Measurements from ENCODE around the gene KAT2B. TPM values are rescaled to one million over a fixed set of nuclear protein-coding genes. Genes with fewer than 3 reads are reported as not detected.
A peak's percentile ranks its signal among the peaks of the same experiment; 100 is the strongest.

The KAT2B gene
- total and polyA plus RNA-seq, 2 of the 8 experiments (the other 6 are each of a cell fraction or from before 2014, with no cell fraction given) = 0.24 to 0.91 TPM

GRCh38 chr3:20197775-20198174 is 157.5 kb downstream of the KAT2B start:
- Histone ChIP-seq H3K9me3 (ENCODE audit: insufficient read depth in 2 of 2, low read depth in 1 of 2, low read length in 1 of 2) (no peaks in the 10 kb centered on the region), H3K79me2 (ENCODE audit: control insufficient read depth in 1 of 2, insufficient read depth in 2 of 2, low read length in 2 of 2) (no peaks in the 10 kb centered on the region), H3K4ac (replicated peaks; ENCODE audit: insufficient read length, low read depth, low read length) (no peak overlapping the region), H2AFZ (ENCODE audit: low read length) (no peak overlapping the region), H3K4me3 (ENCODE audit: extremely low read depth in 1 of 4, insufficient read depth in 2 of 4, low read depth in 3 of 4, low read length in 4 of 4) (no peak overlapping the region), H4K20me1 (replicated peaks in 1 of 2; ENCODE audit: control insufficient read depth in 1 of 2, insufficient read depth in 2 of 2, low read length in 2 of 2) (no peaks in the 10 kb centered on the region), H3K27ac (ENCODE audit: low read depth, low read length) (no peak overlapping the region), H3K27me3 (replicated peaks in 1 of 4; ENCODE audit: control insufficient read depth in 3 of 4, extremely low read depth in 1 of 4, insufficient read depth in 3 of 4, low read length in 3 of 4) (no peaks in the 10 kb centered on the region), H3K56ac (replicated peaks; ENCODE audit: insufficient read length, low read depth, low read length) (no peak overlapping the region), H4K8ac (ENCODE audit: extremely low read depth, insufficient read depth, low read length) (no peak overlapping the region), H2BK20ac (ENCODE audit: low read length) (0 out of 2 replicates have a peak overlapping the region, but pooled peaks have one; percentile 67), H3K14ac (ENCODE audit: insufficient read length) (no peak overlapping the region), H2BK5ac (ENCODE audit: low read depth, low read length) (no peak overlapping the region), H3K4me2 (ENCODE audit: insufficient read depth in 1 of 2, low read depth in 2 of 2, low read length in 2 of 2) (no peak overlapping the region), H3K4me1 (replicated peaks in 1 of 4; ENCODE audit: control insufficient read depth in 3 of 4, insufficient read depth in 4 of 4, low read length in 3 of 4) (no peaks in the 10 kb centered on the region), H2AK5ac (ENCODE audit: low read depth, low read length) (no peak overlapping the region), H3K36me3 (ENCODE audit: control insufficient read depth in 2 of 4, insufficient read depth in 4 of 4, low read length in 3 of 4) (no peaks in the 10 kb centered on the region), H3K23ac (ENCODE audit: insufficient read length) (no peak overlapping the region), H4K91ac (replicated peaks; ENCODE audit: insufficient read length, low read length) (no peak overlapping the region), H2BK120ac (replicated peaks; ENCODE audit: low read depth, low read length) (no peak overlapping the region), H3K9ac (replicated peaks in 1 of 4; ENCODE audit: extremely low read depth in 1 of 4, low read depth in 3 of 4, low read length in 3 of 4) (no peak overlapping the region), H2BK15ac (ENCODE audit: low read length) (no peak overlapping the region), H4K5ac (ENCODE audit: insufficient read length, low read depth, low read length) (no peak overlapping the region), H3K79me1 (ENCODE audit: low read depth, low read length) (no peaks in the 10 kb centered on the region), H2BK12ac (ENCODE audit: low read depth, low read length) (no peak overlapping the region), H3K18ac (ENCODE audit: extremely low read depth, low read length) (no peak overlapping the region), H3K23me2 (ENCODE audit: low read depth, low read length) (no peaks in the 10 kb centered on the region)
- TF ChIP-seq KDM1A (IDR thresholded peaks at IDR 0.05; ENCODE audit: borderline replicate concordance, low read length) = no peak
- no peak for TF ChIP-seq BACH1 (IDR thresholded peaks at IDR 0.05; ENCODE audit: low read length)
- no peak for TF ChIP-seq CTBP2 (IDR thresholded peaks at IDR 0.05; ENCODE audit: borderline replicate concordance, insufficient read depth, insufficient read length, low read length)
- TF ChIP-seq ZNF274 (IDR thresholded peaks at IDR 0.05; ENCODE audit: borderline replicate concordance, extremely low read depth, low read length) = no peak
- no peak for TF ChIP-seq PHF8 (conservative IDR thresholded peaks at IDR 0.05; ENCODE audit: low read depth, low read length)
- TF ChIP-seq BRCA1 (IDR thresholded peaks at IDR 0.05; ENCODE audit: low read depth, low read length) = no peak
- no peak for TF ChIP-seq KDM5A (IDR thresholded peaks at IDR 0.05; ENCODE audit: low read length)
- no peak for TF ChIP-seq RAD21 (IDR thresholded peaks at IDR 0.05 in 1 of 2, conservative IDR thresholded peaks at IDR 0.05 in 1 of 2; ENCODE audit: low read depth in 2 of 2, low read length in 2 of 2)
- TF ChIP-seq, protein P1, sequence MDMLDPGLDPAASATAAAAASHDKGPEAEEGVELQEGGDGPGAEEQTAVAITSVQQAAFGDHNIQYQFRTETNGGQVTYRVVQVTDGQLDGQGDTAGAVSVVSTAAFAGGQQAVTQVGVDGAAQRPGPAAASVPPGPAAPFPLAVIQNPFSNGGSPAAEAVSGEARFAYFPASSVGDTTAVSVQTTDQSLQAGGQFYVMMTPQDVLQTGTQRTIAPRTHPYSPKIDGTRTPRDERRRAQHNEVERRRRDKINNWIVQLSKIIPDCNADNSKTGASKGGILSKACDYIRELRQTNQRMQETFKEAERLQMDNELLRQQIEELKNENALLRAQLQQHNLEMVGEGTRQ (IDR thresholded peaks at IDR 0.05; ENCODE audit: low read length) = no peak
- DNase-seq (ENCODE audit: low read depth in 1 of 2, low spot score in 2 of 2) (no peak), FAIRE-seq (no peak)
- 91% methylated on average over 3 of the region's 3 CpGs; no CpG with 5 or more reads in 1 of the 2 experiments for WGBS, 2 experiments (ENCODE audit: extremely low coverage in 1 of 2, insufficient coverage in 1 of 2, insufficient read length in 1 of 2, insufficient replicate concordance in 2 of 2, low coverage in 1 of 2, low lambda C conversion rate in 2 of 2, missing lambda C conversion rate in 1 of 2)
- POLR2A ChIA-PET (ENCODE audit: partially characterized antibody) = no interaction called here
- CTCF ChIA-PET (ENCODE audit: partially characterized antibody) = interaction anchor here (1.5 kb wide), 1 partner anchor 9 kb away, joined by 4 read pairs; no protein-coding TSS in a partner anchor
